GM12878 (cell line): ENCODE data around the gene TNP2. TPM values are rescaled to one million over a fixed set of nuclear protein-coding genes. Genes with fewer than 3 reads are reported as not detected.
A peak's percentile ranks its signal among the peaks of the same experiment; 100 is the strongest.

Experiments
- CBFB ChIP-seq: IDR thresholded peaks from 2 replicates; pipeline ENCODE4 v1.6.1; 2016; ENCODE audit warnings: antibody characterized with exemption, low read depth
- MLLT1 ChIP-seq: fragments of 450-650 bp; IDR thresholded peaks from 2 replicates; pipeline ENCODE4 v1.6.1; 2016; ENCODE audit warnings: mild to moderate bottlenecking
- MTA3 ChIP-seq: IDR thresholded peaks from 2 replicates; pipeline ENCODE4 v1.6.1; 2012; ENCODE audit warnings: low read length, inconsistent platforms, borderline replicate concordance
- NRF1 ChIP-seq: conservative IDR thresholded peaks from 2 replicates; pipeline ENCODE4 v1.6.1; 2011; ENCODE audit warnings: mild to moderate bottlenecking, low read depth, low read length, improper control_type of control experiment
- RAD21 ChIP-seq: IDR thresholded peaks from 2 replicates; pipeline ENCODE4 v1.6.1; 2011; ENCODE audit warnings: mild to moderate bottlenecking, low read depth, low read length, moderate library complexity; ENCODE audit not compliant: insufficient read depth
- ZBTB33 ChIP-seq: fragments of 450-650 bp; IDR thresholded peaks from 2 replicates; pipeline ENCODE4 v1.6.1; 2017; ENCODE audit warnings: mild to moderate bottlenecking
- ZNF207 ChIP-seq: fragments of 450-650 bp; IDR thresholded peaks from 2 replicates; pipeline ENCODE4 v1.6.1; 2014; ENCODE audit warnings: antibody characterized with exemption, mild to moderate bottlenecking, borderline replicate concordance
- polyA plus RNA-seq, 11 experiments: library from polyadenylated mRNA; depleted of rRNA in 4 of 11; unstranded in 6 of 11; stranded (reverse) in 5 of 11; fragments of >200 nt; fragmentation: Nextera tagmentation in 4 of 11; fragmentation: Illumina TruSeq in 1 of 11; extraction: Ambion mirVana in 4 of 11; extraction: Trizol in 1 of 11; gene quantifications; 1 replicate in 1 of 11; 2 replicates in 10 of 11; pipeline versions ENCODE4 v1.2.1 to v1.2.3, GENCODE V29; 2011 to 2016; ENCODE audit warnings: inconsistent platforms in 2 of 11, missing spikeins in 2 of 11, low read depth in 1 of 11
- total RNA-seq, 4 experiments: library from RNA; depleted of rRNA in 3 of 4; stranded (reverse); fragments of >200 nt in 3 of 4; fragmentation: Illumina TruSeq in 1 of 4; extraction: Trizol in 1 of 4; gene quantifications; 2 replicates each; pipeline versions ENCODE4 v1.2.1 to v1.2.3, GENCODE V29; 2013 to 2021

Gene TNP2
- total and polyA plus RNA-seq, 10 of the 15 experiments (the other 5 are each of a cell fraction or from before 2014, with no cell fraction given): not detected

GRCh38 chr16:11255737-11256660 lies 13.1 kb downstream of the TNP2 start, which contains the start of gene SOCS1 (continued):
- TF ChIP-seq MTA3: no peak
- TF ChIP-seq CBFB: peak; percentile 50; the same call in 1 of the 2 replicates
- peak; percentile 38; the same call in 1 of the 2 replicates for TF ChIP-seq NRF1
- no peak for TF ChIP-seq ZBTB33
- TF ChIP-seq RAD21: peak; percentile 68
- no peak; the same call in 1 of the 2 replicates for TF ChIP-seq ZNF207
- TF ChIP-seq MLLT1: peak; percentile 71
